ENCODE measurements around the gene CIAO3.

CIAO3 gene

GRCh38 chr16:684071-684794 lies 56.6 kb downstream of the CIAO3 start, which contains the start of gene JMJD8 (continued):
- TF ChIP-seq ZNF518A (tag by site-specific recombination; conservative IDR thresholded peaks at IDR 0.05; ENCODE audit: low read depth) (peak; percentile 69), ZIC2 (tag by site-specific recombination; IDR thresholded peaks at IDR 0.05) (peak; percentile 96), ZNF701 (tag by site-specific recombination; IDR thresholded peaks at IDR 0.05) (no peak), ZNF341 (tag by site-specific recombination; IDR thresholded peaks at IDR 0.05; ENCODE audit: low read depth) (no peak; the same call in 1 of the 2 replicates), GFI1B (tag by site-specific recombination; IDR thresholded peaks at IDR 0.05) (no peak), ZNF280D (tag by site-specific recombination; IDR thresholded peaks at IDR 0.05) (no peak), ZNF768 (tag by site-specific recombination; IDR thresholded peaks at IDR 0.05) (no peak), ZBTB7A (tag by site-specific recombination; IDR thresholded peaks at IDR 0.05; ENCODE audit: low read depth) (peak; percentile 80; the same call in 1 of the 2 replicates), ZNF654 (tag by site-specific recombination; IDR thresholded peaks at IDR 0.05; ENCODE audit: low read depth) (no peak)

DNA sequence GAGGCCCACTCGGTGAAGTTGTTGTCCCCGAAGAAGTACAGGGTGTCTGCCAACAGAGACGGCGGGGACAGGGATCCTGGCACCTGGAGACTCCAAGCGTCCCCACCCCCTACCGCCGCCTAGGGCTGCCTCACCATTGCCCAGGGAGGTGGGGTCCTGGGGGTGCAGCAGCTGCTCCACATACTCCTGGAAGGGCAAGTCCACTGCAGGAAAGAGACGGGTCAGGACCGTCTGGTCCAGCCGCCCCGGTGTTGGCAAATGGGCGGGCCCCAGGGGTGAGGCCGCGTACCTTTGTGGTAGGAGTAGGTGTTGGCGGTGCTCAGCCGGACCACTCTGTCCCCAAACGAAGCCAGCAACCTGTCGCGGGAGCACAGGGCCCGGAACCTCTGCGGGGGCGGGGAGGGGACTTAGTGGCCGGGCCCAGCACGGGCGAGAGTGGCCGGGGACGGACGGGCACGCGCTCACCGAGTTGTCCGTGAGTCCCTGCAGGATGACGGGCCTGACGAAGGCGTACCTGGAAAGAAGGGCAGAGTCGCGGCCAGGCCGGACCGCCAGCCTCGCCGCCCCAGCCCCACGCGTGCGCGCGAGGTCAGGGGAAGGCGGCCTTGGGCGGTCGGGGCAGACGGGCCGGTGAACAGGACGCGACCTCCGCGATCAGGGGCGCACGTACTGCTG lies 57.3 kb downstream of the CIAO3 start:
- H3K36me3 ChIP-seq (ENCODE audit: control insufficient read depth in 2 of 2, insufficient read depth in 1 of 2, low read length in 2 of 2): peaks cover 3 to 63% of the 10 kb centered on the region in 2 experiments; a peak in 1 of 3 replicates
- H3K4me3 ChIP-seq (ENCODE audit: low read depth, low read length): peak overlapping the region; percentile 68
- H3K9me3 ChIP-seq (ENCODE audit: control insufficient read depth, insufficient read depth, low read depth, low read length): no peaks in the 10 kb centered on the region
- peak overlapping the region; percentile 97 for H3K27ac ChIP-seq (ENCODE audit: extremely low read depth, low read depth, low read length)
- CTCF ChIA-PET: interaction anchor here (0.8 kb wide), 1 partner anchor 102 kb away, joined by 3 read pairs; no protein-coding TSS in a partner anchor
- peaks cover 14% of the 10 kb centered on the region; the same call in 1 of the 2 replicates for H3K4me1 ChIP-seq (ENCODE audit: control insufficient read depth, insufficient read depth, low read length)
- POLR2A ChIA-PET: interaction anchor here (0.6 to 5.4 kb wide), 10 partner anchors 8 to 448 kb away, joined by 3 to 57 read pairs (median 4); partner anchors contain the start of genes CCDC78, FAM234A, HAGHL and METTL26
- TF ChIP-seq ZNF169 (tag by site-specific recombination; IDR thresholded peaks at IDR 0.05) (peak; percentile 68; the same call in 1 of the 2 replicates), ZNF280D (tag by site-specific recombination; IDR thresholded peaks at IDR 0.05) (no peak), GLI2 (tag by site-specific recombination; IDR thresholded peaks at IDR 0.05; ENCODE audit: borderline replicate concordance, low read depth) (no peak), ZBTB8A (tag by site-specific recombination; IDR thresholded peaks at IDR 0.05) (peak; percentile 4), ZNF596 (tag by site-specific recombination; IDR thresholded peaks at IDR 0.05) (peak; percentile 60), ZNF521 (tag by site-specific recombination; IDR thresholded peaks at IDR 0.05) (no peak), ZNF558 (tag by site-specific recombination; IDR thresholded peaks at IDR 0.05) (no peak), ZNF791 (tag by site-specific recombination; IDR thresholded peaks at IDR 0.05) (no peak), ZNF747 (tag by site-specific recombination; IDR thresholded peaks at IDR 0.05) (no peak)
- TF ChIP-seq, protein P1, sequence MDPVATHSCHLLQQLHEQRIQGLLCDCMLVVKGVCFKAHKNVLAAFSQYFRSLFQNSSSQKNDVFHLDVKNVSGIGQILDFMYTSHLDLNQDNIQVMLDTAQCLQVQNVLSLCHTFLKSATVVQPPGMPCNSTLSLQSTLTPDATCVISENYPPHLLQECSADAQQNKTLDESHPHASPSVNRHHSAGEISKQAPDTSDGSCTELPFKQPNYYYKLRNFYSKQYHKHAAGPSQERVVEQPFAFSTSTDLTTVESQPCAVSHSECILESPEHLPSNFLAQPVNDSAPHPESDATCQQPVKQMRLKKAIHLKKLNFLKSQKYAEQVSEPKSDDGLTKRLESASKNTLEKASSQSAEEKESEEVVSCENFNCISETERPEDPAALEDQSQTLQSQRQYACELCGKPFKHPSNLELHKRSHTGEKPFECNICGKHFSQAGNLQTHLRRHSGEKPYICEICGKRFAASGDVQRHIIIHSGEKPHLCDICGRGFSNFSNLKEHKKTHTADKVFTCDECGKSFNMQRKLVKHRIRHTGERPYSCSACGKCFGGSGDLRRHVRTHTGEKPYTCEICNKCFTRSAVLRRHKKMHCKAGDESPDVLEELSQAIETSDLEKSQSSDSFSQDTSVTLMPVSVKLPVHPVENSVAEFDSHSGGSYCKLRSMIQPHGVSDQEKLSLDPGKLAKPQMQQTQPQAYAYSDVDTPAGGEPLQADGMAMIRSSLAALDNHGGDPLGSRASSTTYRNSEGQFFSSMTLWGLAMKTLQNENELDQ (tag by site-specific recombination; IDR thresholded peaks at IDR 0.05; ENCODE audit: low read depth): no peak
